Activated CD8-positive, alpha-beta memory T cell treated with anti-CD3 and anti-CD28 coated beads for 48 hours (primary cell): Measurements from ENCODE around the gene GABRG3.

Experiments
- DNase-seq, 3 experiments: peaks; one replicate each; pipeline ENCODE4 v3.0.0-alpha.2; 2020; ENCODE audit warnings: low read depth in 2 of 3, low spot score in 2 of 3

The GABRG3 gene

DNA sequence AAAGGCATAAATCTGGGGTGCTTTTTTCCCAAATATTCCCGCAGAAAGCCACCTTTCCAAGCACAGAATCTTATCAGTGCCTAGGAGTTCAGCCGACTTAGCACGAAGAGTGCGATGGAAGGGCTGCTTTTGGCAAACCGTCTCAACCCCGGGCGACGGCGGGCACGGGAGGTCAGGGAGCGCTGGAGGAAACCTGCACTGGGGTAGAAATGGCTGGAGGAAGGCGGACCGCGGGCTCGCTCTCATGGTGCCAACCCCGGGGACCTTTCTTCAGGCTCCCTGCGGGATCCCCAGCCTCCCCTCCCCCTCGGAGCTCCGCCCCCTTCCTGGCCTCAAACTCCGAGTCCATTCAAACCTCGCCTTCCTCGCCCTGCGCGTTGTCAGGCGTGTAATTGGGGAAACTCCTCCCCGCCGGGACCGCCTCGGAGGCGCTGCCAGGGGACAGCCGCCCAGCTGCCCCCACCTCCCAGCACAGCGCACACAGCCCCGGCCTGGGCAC lies at the start of gene GABRG3:
Gene GABRG3 (plus strand): TSS at position 470 of the 499 bp plus-strand sequence.
- DNase-seq: no peak

DNA sequence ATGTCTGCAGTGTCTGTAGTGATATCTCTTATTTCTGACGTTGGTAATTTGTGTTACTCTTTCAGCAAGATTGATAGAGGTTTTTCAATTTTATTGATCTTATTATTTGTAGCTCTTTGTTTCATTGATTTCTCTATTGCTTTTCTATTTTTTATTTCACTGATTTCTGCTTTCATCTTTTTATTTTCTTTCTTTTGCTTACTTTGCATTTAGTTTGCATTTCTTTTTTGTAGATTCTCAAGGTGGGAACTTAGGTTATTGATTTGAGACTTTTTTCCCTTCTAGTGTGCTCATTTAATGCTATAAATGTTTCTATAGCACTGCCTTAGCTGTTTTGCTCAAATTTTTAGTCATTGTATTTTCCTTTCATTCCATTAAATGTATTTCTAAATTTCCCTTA lies 49.5 kb upstream of the GABRG3 start:
- no peak for DNase-seq

GRCh38 chr15:26926081-26926480 lies 44.9 kb upstream of the GABRG3 start:
- no peak for DNase-seq

GRCh38 chr15:26928051-26928450 lies 42.9 kb upstream of the GABRG3 start:
- DNase-seq: no peak

DNA sequence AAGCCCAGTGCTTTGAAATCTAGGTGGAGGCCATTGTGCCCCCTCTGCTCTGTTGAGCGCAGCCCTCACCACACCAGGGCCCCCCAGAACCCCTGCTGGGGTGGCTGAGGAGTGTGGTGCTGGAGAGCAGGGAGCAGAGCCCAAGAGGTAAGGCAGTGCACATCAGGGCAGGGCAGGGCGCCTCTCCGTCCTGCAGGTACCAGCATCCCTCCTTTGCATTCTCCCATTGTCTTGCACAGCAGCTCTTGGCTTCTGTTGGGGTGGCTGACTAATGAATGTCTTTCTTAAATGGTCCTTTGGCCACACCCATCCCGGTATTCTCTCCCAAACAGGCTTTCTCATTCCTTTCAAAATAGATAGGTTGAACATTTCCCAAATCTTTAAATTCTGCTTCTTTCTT lies 41.4 kb upstream of the GABRG3 start:
- DNase-seq: no peak

DNA sequence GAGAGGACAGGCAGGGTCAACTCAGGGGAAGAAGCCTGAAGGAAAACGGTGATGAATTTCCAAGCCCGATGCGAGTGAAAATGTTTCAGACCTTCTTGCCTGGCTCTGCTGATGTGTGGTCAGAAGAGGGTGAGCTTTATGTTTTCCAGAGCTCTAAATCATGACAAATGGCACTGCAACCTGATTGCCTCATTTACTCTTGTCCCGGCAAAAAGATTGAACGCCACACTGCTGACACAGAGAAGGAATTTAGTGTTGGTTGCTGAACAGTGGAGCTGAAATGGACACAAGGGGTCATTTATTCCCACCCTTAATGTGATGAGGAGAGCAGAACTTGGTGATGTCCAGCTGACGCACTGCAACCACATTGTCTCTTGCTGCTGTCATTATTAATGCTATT lies 36.1 kb upstream of the GABRG3 start:
- no peak for DNase-seq

DNA sequence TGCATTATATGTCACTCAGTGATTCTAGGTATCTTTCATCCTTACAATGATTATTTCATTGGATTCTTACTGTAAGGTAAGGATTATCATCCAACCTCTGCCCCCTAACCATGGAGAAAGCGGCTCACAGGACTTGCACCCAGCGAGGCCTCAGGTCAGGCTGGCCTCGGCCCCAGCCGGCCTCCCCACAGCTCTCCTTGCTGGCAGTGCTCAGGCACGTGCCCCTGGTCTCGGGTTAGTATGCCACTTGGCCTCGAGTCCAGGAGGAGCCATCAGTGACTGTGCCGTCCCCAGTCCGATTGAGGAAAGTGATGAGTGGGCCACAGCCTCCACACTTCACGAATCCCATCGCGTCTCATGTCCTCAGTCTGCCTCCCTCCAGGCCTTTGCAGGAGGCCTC lies 35.7 kb upstream of the GABRG3 start:
- DNase-seq: no peak

GRCh38 chr15:26936502-26936901 lies 34.5 kb upstream of the GABRG3 start:
- no peak for DNase-seq

DNA sequence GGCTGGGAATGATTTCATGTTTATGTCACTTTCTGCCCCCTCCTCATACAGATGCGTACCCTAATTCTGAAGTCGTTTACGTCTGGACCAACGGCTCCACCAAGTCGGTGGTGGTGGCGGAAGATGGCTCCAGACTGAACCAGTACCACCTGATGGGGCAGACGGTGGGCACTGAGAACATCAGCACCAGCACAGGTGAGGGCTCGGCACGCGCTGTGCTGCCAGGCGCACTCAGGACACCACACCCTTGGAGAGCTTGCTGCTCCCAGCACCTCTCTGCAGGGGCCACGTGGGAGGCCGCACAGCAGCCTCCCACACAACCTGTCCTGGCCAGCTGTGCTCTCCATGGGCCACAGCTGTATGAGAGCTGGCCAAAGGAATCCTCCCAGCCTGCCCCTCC lies 33.8 kb upstream of the GABRG3 start:
- no peak for DNase-seq

- no peak for DNase-seq
Measured at GRCh38 chr15:26939398-26939797, 31.6 kb upstream of the GABRG3 start.

DNA sequence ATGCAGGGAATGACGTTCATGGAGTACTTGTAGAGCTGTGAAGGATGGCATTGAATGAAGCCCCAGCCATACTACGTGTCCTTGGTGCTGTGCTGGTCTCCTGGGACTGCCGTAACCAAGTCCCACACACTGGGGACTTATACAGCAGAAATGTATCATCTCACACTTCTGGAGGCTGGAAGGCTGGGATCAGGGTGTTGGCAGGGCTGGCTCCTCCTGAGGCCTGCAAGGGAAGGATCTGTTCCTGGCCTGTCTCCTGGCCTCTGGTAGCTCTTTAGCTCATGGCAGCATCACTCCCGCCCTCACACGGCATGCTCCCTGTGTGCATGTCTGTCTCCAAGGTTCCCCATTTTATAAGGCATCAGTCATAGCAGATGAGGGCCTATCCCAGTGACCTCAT lies 29.5 kb upstream of the GABRG3 start:
- DNase-seq: no peak

- no peak for DNase-seq
Measured at GRCh38 chr15:26943866-26944265, 27.1 kb upstream of the GABRG3 start.

- no peak for DNase-seq
Measured at GRCh38 chr15:26945046-26945445, 25.9 kb upstream of the GABRG3 start.

- no peak for DNase-seq
Measured at GRCh38 chr15:26950001-26950400, 21.0 kb upstream of the GABRG3 start.

DNA sequence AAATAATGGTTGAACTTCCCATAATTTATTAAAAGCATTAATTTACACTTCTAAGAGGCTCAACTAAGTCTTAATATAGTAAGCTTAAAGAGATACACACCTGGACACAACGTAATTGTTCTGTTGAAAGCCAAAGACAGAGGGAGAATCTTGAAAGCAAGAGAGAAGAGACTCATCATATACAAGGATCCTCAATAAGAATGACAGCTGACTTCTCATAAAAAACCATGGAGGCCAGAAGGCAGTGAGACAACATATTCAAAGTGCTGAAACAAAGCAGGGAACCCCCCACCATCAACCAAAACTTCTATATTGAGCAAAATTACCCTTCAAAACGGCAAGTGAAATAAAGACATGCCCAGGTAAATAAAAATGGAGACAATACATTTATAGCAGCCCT lies 16.6 kb upstream of the GABRG3 start:
- DNase-seq: no peak

DNA sequence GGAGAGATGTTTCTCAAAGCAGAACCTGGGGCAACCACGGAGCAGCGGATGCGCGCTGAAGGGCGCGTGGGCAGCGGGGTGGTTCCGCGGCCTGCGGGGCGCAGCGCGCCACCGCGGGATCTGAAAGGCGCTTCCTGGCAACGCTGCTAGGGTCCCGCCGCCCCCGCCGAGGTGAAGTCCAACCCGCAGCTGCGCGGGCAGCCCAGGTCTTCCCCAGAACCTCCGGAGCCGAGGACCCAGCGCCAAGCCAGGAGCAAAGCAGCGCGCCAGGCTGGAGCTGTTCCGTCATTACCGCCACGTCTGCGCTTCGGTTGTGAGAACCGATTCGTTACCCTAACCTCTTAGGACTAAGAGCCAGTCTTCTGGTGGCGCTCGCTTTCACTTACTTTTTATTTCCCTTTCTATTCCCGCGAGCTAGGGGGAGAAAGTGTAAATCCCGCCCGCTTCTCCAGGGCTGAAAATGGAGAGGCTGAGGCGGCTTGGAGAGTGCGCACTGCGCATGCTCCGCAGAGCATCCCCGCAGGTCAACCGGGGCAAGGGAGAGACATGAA lies 3.2 kb upstream of the GABRG3 start:
- no peak for DNase-seq

GRCh38 chr15:26968806-26969205 lies 2.2 kb upstream of the GABRG3 start:
- no peak for DNase-seq

- no peak for DNase-seq
Measured at GRCh38 chr15:26971271-26972018, 464 bp downstream of the GABRG3 start.

DNA sequence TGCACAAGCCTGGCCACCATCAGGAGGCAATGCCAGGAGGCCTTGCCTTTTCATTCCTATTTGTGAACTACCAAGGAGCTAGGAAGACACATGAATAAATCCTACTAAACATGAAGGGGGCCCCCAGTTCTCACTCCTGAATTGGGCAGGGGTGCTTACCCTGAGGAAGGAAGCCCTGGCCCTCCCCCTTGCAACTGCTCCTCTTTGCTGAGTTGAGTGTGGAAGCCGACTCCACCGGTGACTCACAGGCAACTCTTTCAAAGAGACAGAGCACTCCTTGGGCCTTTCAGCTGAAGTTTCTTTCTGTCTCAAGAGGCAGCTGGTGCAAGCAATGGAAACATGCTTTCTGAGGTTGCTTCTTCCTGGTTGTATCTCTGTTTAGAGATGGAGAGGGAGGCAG lies 1.7 kb downstream of the GABRG3 start:
- no peak for DNase-seq

DNA sequence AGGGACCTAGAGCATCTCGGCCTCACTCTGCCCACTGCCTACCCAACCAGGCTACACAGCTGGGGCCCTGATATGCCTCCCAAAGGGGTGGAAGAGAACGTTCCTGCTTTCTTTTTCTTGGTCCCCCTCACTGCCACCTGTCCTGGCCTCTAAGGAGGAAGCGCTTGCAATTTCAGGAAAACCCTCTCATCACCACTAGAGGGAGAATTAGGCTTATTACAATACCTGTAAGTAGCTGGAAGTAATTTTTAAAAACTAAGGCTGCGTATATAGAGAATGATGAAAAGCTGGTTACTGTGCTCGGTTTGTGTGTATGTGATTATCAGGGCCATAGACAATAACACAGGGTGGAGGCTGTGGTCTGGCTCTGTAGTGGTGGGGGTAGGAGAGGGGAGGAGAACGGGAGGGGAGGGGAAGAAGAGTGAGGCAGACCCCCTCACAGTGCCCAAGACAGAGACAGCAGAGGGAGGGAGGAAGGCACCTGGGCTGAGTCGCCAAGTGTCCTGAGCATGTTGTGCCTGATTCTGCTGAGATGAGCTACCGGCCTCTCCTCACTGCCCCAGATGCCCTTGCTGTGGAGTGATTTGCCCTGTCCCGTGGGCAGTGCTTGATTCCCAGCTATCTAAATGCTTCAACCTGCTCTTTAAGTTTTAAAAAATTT lies 3.3 kb downstream of the GABRG3 start:
- no peak for DNase-seq

GRCh38 chr15:26981492-26981891 lies 10.5 kb downstream of the GABRG3 start:
- DNase-seq: no peak

GRCh38 chr15:26983822-26984221 lies 12.8 kb downstream of the GABRG3 start:
- DNase-seq: no peak
